HG03565 (cell line): Measurements from ENCODE around the gene PURB.
A peak's percentile ranks its signal among the peaks of the same experiment; 100 is the strongest.
"Not testable (repeated sequence)": the region's sequence is repeated elsewhere in the genome, so short reads cannot be mapped to it uniquely, and the experiment has no call there.

Experiments used
- ATAC-seq: cut with Tn5 transposase; IDR thresholded peaks from one replicate; pipeline ENCODE4 v1.9.1; 2021; ENCODE audit warnings: mild to moderate bottlenecking, moderate library complexity; ENCODE audit not compliant: unreplicated experiment

The PURB gene

GRCh38 chr7:44885394-44886317 is at the start of gene PURB:
Gene PURB (minus strand): TSS chr7:44885530. CDS start chr7:44885348, 182 bp downstream.
- ATAC-seq: peak; percentile 83

GRCh38 chr7:44935016-44935415 is 49.7 kb upstream of the PURB start:
- no peak for ATAC-seq

GRCh38 chr7:44934510-44934909 is 49.2 kb upstream of the PURB start:
- not testable (repeated sequence) for ATAC-seq

GRCh38 chr7:44930921-44931320 is 45.6 kb upstream of the PURB start:
- ATAC-seq: no peak

GRCh38 chr7:44922351-44922694 is 37.0 kb upstream of the PURB start:
- no peak for ATAC-seq

- no peak for ATAC-seq
These were observed 36.4 kb upstream of the PURB start for GRCh38 chr7:44921607-44922350.

GRCh38 chr7:44920119-44920518 is 34.8 kb upstream of the PURB start:
- ATAC-seq: no peak

GRCh38 chr7:44918029-44918428 is 32.7 kb upstream of the PURB start:
- ATAC-seq: no peak

GRCh38 chr7:44917465-44917864 is 32.1 kb upstream of the PURB start:
- ATAC-seq: no peak

GRCh38 chr7:44914992-44915607 is 29.8 kb upstream of the PURB start:
- peak; percentile 74 for ATAC-seq

- ATAC-seq: no peak
These were observed 27.5 kb upstream of the PURB start for GRCh38 chr7:44912775-44913347.

GRCh38 chr7:44911911-44912310 is 26.6 kb upstream of the PURB start:
- ATAC-seq: no peak

- no peak for ATAC-seq
These were observed 24.5 kb upstream of the PURB start for GRCh38 chr7:44909596-44910389.

- ATAC-seq: no peak
These were observed 21.6 kb upstream of the PURB start for GRCh38 chr7:44906965-44907364.

GRCh38 chr7:44905002-44905635 is 19.8 kb upstream of the PURB start:
- no peak for ATAC-seq

GRCh38 chr7:44899443-44899842 is 14.1 kb upstream of the PURB start:
- ATAC-seq: no peak

GRCh38 chr7:44898039-44898438 is 12.7 kb upstream of the PURB start:
- no peak for ATAC-seq

GRCh38 chr7:44897309-44897708 is 12.0 kb upstream of the PURB start:
- ATAC-seq: no peak

- ATAC-seq: no peak
These were observed 9.7 kb upstream of the PURB start for GRCh38 chr7:44894888-44895580.
